Body of pancreas (tissue), 4 donors: ENCODE results near the gene UPP1. TPM values are rescaled to one million over a fixed set of nuclear protein-coding genes. Genes with fewer than 3 reads are reported as not detected.

Experiments used
- ATAC-seq: fragments of 150-250 bp; one replicate; pipeline ENCODE4 v1.9.1; 2016
- DNase-seq, 4 donors: peaks; one replicate each; pipeline ENCODE4 v3.0.0-alpha.2; 2019
- H3K27ac ChIP-seq, 4 donors: fragments of 200-600 bp; sonication (generic); 1 replicate in 3 of 4; 2 replicates in 1 of 4; pipeline versions ENCODE4 v1.5.1 to v1.6.1; 2016 to 2019; ENCODE audit warnings: mild to moderate bottlenecking in 1 of 4, mixed read lengths in 1 of 4, moderate library complexity in 1 of 4
- H3K27me3 ChIP-seq, 2 donors: fragments of 200-600 bp; sonication (generic); one replicate each; pipeline ENCODE4 v1.6.0; 2016; ENCODE audit warnings: mild to moderate bottlenecking in 1 of 2
- H3K36me3 ChIP-seq, 2 donors: fragments of 200-600 bp; sonication (generic); replicated peaks in 1 of 2; 2 replicates each; pipeline ENCODE4 v1.5.1; 2016; ENCODE audit warnings: low read depth in 2 of 2; ENCODE audit not compliant: insufficient read depth in 1 of 2
- H3K4me1 ChIP-seq: fragments of 200-600 bp; sonication (generic); one replicate; pipeline ENCODE4 v1.6.0; 2016
- H3K4me3 ChIP-seq, 2 donors: fragments of 200-600 bp; sonication (generic); 1 replicate in 1 of 2; 2 replicates in 1 of 2; pipeline ENCODE4 v1.5.1; 2016 to 2019
- H3K9me3 ChIP-seq, 3 donors: fragments of 200-600 bp; sonication (generic); 1 replicate in 2 of 3; 2 replicates in 1 of 3; pipeline ENCODE4 v1.5.1; 2016
- CTCF ChIP-seq, 7 experiments: fragments of 450-650 bp in 4 of 7; fragments of 200-600 bp in 3 of 7; sonication (generic) in 3 of 7; IDR thresholded peaks; one replicate each; pipeline ENCODE4 v1.5.1; 2016 to 2019; ENCODE audit warnings: antibody characterized with exemption in 7 of 7
- POLR2A ChIP-seq, 3 donors: fragments of 450-650 bp; IDR thresholded peaks; one replicate each; pipeline ENCODE4 v1.6.1; 2016; ENCODE audit warnings: antibody characterized with exemption in 3 of 3, mild to moderate bottlenecking in 2 of 3
- WGBS, 2 donors: methylation state at CpG; one replicate each; pipeline ENCODE4 v1.1.5; 2017; 5-methylcytosine and 5-hydroxymethylcytosine counted together
- intact Hi-C: fragments of 100-400 bp; cut with DNase I; formaldehyde crosslinking; loops from one replicate; pipeline ENCODE4 v1.15.1; 2023
- total RNA-seq, 2 donors: library from RNA; depleted of rRNA; stranded (reverse); fragments of >200 nt; gene quantifications; one replicate each; pipeline ENCODE4 v1.1.0, GENCODE V29; 2016

The UPP1 gene
- total RNA-seq, 2 donors from 2014 or later = 7.3 to 9.9 TPM

GRCh38 chr7:48042636-48043035, 46.4 kb upstream of the UPP1 start:
- no peak for TF ChIP-seq CTCF (IDR thresholded peaks at IDR 0.05)
- no peak for TF ChIP-seq POLR2A (IDR thresholded peaks at IDR 0.05)
- Histone ChIP-seq H3K36me3 (no peaks in the 10 kb centered on the region), H3K27ac (no peak overlapping the region), H3K27me3 (no peaks in the 10 kb centered on the region), H3K4me3 (no peak overlapping the region), H3K9me3 (no peaks in the 10 kb centered on the region), H3K4me1 (no peaks in the 10 kb centered on the region)
- WGBS, 2 donors = 52 to 57% methylated on average over 3 of the region's 3 CpGs
- ATAC-seq = no peak
- intact Hi-C loops = no loop called here
- no peak for DNase-seq

GRCh38 chr7:48045195-48045765, 43.8 kb upstream of the UPP1 start:
- DNase-seq (no peak), ATAC-seq (no peak)

GRCh38 chr7:48046458-48046857, 42.6 kb upstream of the UPP1 start:
- ATAC-seq (no peak), DNase-seq (no peak)
- intact Hi-C loops = no loop called here
- Histone ChIP-seq H3K9me3 (no peaks in the 10 kb centered on the region), H3K36me3 (no peaks in the 10 kb centered on the region), H3K4me3 (no peak overlapping the region), H3K4me1 (no peaks in the 10 kb centered on the region), H3K27ac (no peak overlapping the region), H3K27me3 (no peaks in the 10 kb centered on the region)
- 63% methylated on average over 14 of the region's 14 CpGs for WGBS, 2 donors
- TF ChIP-seq CTCF (IDR thresholded peaks at IDR 0.05) = no peak
- TF ChIP-seq POLR2A (IDR thresholded peaks at IDR 0.05) = no peak

More at GRCh38 chr7:48045195-48045765, 43.8 kb upstream of the UPP1 start:
- Histone ChIP-seq H3K4me3 (no peak overlapping the region), H3K36me3 (no peaks in the 10 kb centered on the region), H3K4me1 (no peaks in the 10 kb centered on the region), H3K9me3 (no peaks in the 10 kb centered on the region), H3K27ac (no peak overlapping the region), H3K27me3 (no peaks in the 10 kb centered on the region)
- intact Hi-C loops = no loop called here
- TF ChIP-seq POLR2A (IDR thresholded peaks at IDR 0.05) (no peak), CTCF (IDR thresholded peaks at IDR 0.05) (no peak)
- 60 to 62% methylated on average over 9 of the region's 9 CpGs for WGBS, 2 donors

- Histone ChIP-seq H3K36me3 (no peaks in the 10 kb centered on the region), H3K4me1 (no peaks in the 10 kb centered on the region), H3K27ac (no peak overlapping the region), H3K4me3 (no peak overlapping the region), H3K9me3 (no peaks in the 10 kb centered on the region), H3K27me3 (no peaks in the 10 kb centered on the region)
- intact Hi-C loops = no loop called here
- 87 to 92% methylated on average over 8 of the region's 8 CpGs for WGBS, 2 donors
- ATAC-seq = no peak
- TF ChIP-seq POLR2A (IDR thresholded peaks at IDR 0.05) (no peak), CTCF (IDR thresholded peaks at IDR 0.05) (no peak)
- no peak for DNase-seq
Measured at GRCh38 chr7:48048113-48048512, 41.0 kb upstream of the UPP1 start.

GRCh38 chr7:48049850-48050249, 39.2 kb upstream of the UPP1 start:
- no peaks in the 10 kb centered on the region for H3K36me3 ChIP-seq
- intact Hi-C loops = no loop called here
- H3K4me1 ChIP-seq = no peaks in the 10 kb centered on the region
- DNase-seq (peak in 1 of 4 donors; percentile 22), ATAC-seq (no peak)
- H3K9me3 ChIP-seq = no peaks in the 10 kb centered on the region
- no peak overlapping the region for H3K4me3 ChIP-seq
- 68 to 80% methylated on average over 8 of the region's 8 CpGs for WGBS, 2 donors
- no peak overlapping the region for H3K27ac ChIP-seq
- no peaks in the 10 kb centered on the region for H3K27me3 ChIP-seq
- no peak for TF ChIP-seq POLR2A (IDR thresholded peaks at IDR 0.05)
- no peak for TF ChIP-seq CTCF (IDR thresholded peaks at IDR 0.05)
